HAP-1 (cell line): ENCODE data around the gene E2F6.

Experiments used
- DNase-seq, 2 experiments: peaks; one replicate each; pipeline ENCODE4 v3.0.0-alpha.2; 2016 to 2020; ENCODE audit warnings: low spot score in 2 of 2
- H3K27me3 ChIP-seq: fragments of 250-450 bp; sonication (Bioruptor Pico); 2 replicates; pipeline ENCODE4 v1.5.1; 2020; ENCODE audit warnings: low read depth, mild to moderate bottlenecking, moderate library complexity
- H3K36me3 ChIP-seq: fragments of 250-450 bp; sonication (Bioruptor Pico); replicated peaks from 2 replicates; pipeline ENCODE4 v1.5.1; 2020; ENCODE audit warnings: mild to moderate bottlenecking
- H3K4me1 ChIP-seq: fragments of 250-450 bp; sonication (Bioruptor Pico); 2 replicates; pipeline ENCODE4 v1.5.1; 2020; ENCODE audit warnings: mild to moderate bottlenecking
- H3K4me3 ChIP-seq: fragments of 250-450 bp; sonication (Bioruptor Pico); 2 replicates; pipeline ENCODE4 v1.5.1; 2020; ENCODE audit warnings: mild to moderate bottlenecking, moderate library complexity
- H3K9me3 ChIP-seq: fragments of 250-450 bp; sonication (Bioruptor Pico); 2 replicates; pipeline ENCODE4 v1.5.1; 2020; ENCODE audit warnings: mild to moderate bottlenecking, moderate library complexity
- in situ Hi-C: fragments of 300-500 bp; cut with MboI; formaldehyde crosslinking; loops from 3 replicates; pipeline ENCODE4 v1.14.3; 2020; ENCODE audit warnings: low sequenced_read_pairs, inconsistent platforms, mixed read lengths

Gene E2F6

GRCh38 chr2:11465485-11466306 is at the start of gene E2F6:
TSS of gene E2F6 (minus strand) at chr2:11466161. CDS start at chr2:11465879, 282 bp downstream.
- Histone ChIP-seq H3K9me3 (peaks cover 2% of the 10 kb centered on the region; the same call in 1 of the 2 replicates), H3K4me1 (peaks cover 19% of the 10 kb centered on the region), H3K36me3 (peaks cover 17% of the 10 kb centered on the region), H3K27me3 (no peaks in the 10 kb centered on the region), H3K4me3 (peak within 1 kb of the TSS; percentile 67)
- peak; percentile 88 to 96 for DNase-seq
- in situ Hi-C loops = no loop called here

- H3K9me3 ChIP-seq = no peaks in the 10 kb centered on the region
- in situ Hi-C loops = no loop called here
- no peaks in the 10 kb centered on the region for H3K36me3 ChIP-seq
- DNase-seq = no peak
- no peaks in the 10 kb centered on the region for H3K27me3 ChIP-seq
- no peak overlapping the region for H3K4me3 ChIP-seq
- H3K4me1 ChIP-seq = no peaks in the 10 kb centered on the region
These were observed 49.6 kb upstream of the E2F6 start for GRCh38 chr2:11515490-11515981.

- Histone ChIP-seq H3K4me1 (no peaks in the 10 kb centered on the region), H3K4me3 (no peak overlapping the region), H3K36me3 (no peaks in the 10 kb centered on the region), H3K27me3 (no peaks in the 10 kb centered on the region), H3K9me3 (no peaks in the 10 kb centered on the region)
- in situ Hi-C loops = no loop called here
- no peak for DNase-seq
These were observed 48.9 kb upstream of the E2F6 start for GRCh38 chr2:11514904-11515303.

GRCh38 chr2:11514081-11514730 is 48.2 kb upstream of the E2F6 start:
- in situ Hi-C loops = no loop called here
- Histone ChIP-seq H3K27me3 (no peaks in the 10 kb centered on the region), H3K4me3 (no peak overlapping the region), H3K9me3 (no peaks in the 10 kb centered on the region), H3K4me1 (no peaks in the 10 kb centered on the region), H3K36me3 (no peaks in the 10 kb centered on the region)
- DNase-seq = peak in 1 of 2 experiments; percentile 10

- no peaks in the 10 kb centered on the region for H3K4me1 ChIP-seq
These were observed 47.4 kb upstream of the E2F6 start for GRCh38 chr2:11513319-11513718.

GRCh38 chr2:11512431-11512830 is 46.5 kb upstream of the E2F6 start:
- DNase-seq = no peak
- Histone ChIP-seq H3K4me3 (no peak overlapping the region), H3K36me3 (no peaks in the 10 kb centered on the region), H3K4me1 (no peaks in the 10 kb centered on the region), H3K27me3 (no peaks in the 10 kb centered on the region), H3K9me3 (no peaks in the 10 kb centered on the region)
- in situ Hi-C loops = no loop called here

More at GRCh38 chr2:11513319-11513718, 47.4 kb upstream of the E2F6 start:
- Histone ChIP-seq H3K4me3 (no peak overlapping the region), H3K27me3 (no peaks in the 10 kb centered on the region), H3K9me3 (no peaks in the 10 kb centered on the region), H3K36me3 (no peaks in the 10 kb centered on the region)
- in situ Hi-C loops = no loop called here
- DNase-seq = no peak

GRCh38 chr2:11509657-11510360 is 43.8 kb upstream of the E2F6 start:
- DNase-seq = no peak
- in situ Hi-C loops = no loop called here
- H3K36me3 ChIP-seq = no peaks in the 10 kb centered on the region
- no peaks in the 10 kb centered on the region for H3K27me3 ChIP-seq
- no peak overlapping the region for H3K4me3 ChIP-seq
- H3K4me1 ChIP-seq = no peaks in the 10 kb centered on the region
- H3K9me3 ChIP-seq = no peaks in the 10 kb centered on the region

- no peaks in the 10 kb centered on the region for H3K9me3 ChIP-seq
- no peak overlapping the region for H3K4me3 ChIP-seq
- H3K36me3 ChIP-seq = no peaks in the 10 kb centered on the region
- DNase-seq = no peak
- H3K27me3 ChIP-seq = no peaks in the 10 kb centered on the region
- H3K4me1 ChIP-seq = no peaks in the 10 kb centered on the region
- in situ Hi-C loops = no loop called here
These were observed 42.3 kb upstream of the E2F6 start for GRCh38 chr2:11508279-11508678.

- H3K36me3 ChIP-seq = no peaks in the 10 kb centered on the region
- in situ Hi-C loops = no loop called here
- H3K27me3 ChIP-seq = no peaks in the 10 kb centered on the region
- DNase-seq = no peak
- no peak overlapping the region for H3K4me3 ChIP-seq
- no peaks in the 10 kb centered on the region for H3K4me1 ChIP-seq
- no peaks in the 10 kb centered on the region for H3K9me3 ChIP-seq
These were observed 41.6 kb upstream of the E2F6 start for GRCh38 chr2:11507517-11507916.

GRCh38 chr2:11506611-11506969 is 40.6 kb upstream of the E2F6 start:
- in situ Hi-C loops = no loop called here
- Histone ChIP-seq H3K9me3 (no peaks in the 10 kb centered on the region), H3K36me3 (no peaks in the 10 kb centered on the region), H3K27me3 (no peaks in the 10 kb centered on the region), H3K4me3 (no peak overlapping the region), H3K4me1 (no peaks in the 10 kb centered on the region)
- no peak for DNase-seq

GRCh38 chr2:11505652-11506610 is 40.0 kb upstream of the E2F6 start:
- DNase-seq = no peak
- Histone ChIP-seq H3K36me3 (no peaks in the 10 kb centered on the region), H3K27me3 (no peaks in the 10 kb centered on the region), H3K4me3 (no peak overlapping the region), H3K4me1 (no peaks in the 10 kb centered on the region), H3K9me3 (no peaks in the 10 kb centered on the region)
- in situ Hi-C loops = no loop called here

GRCh38 chr2:11503354-11503927 is 37.5 kb upstream of the E2F6 start:
- Histone ChIP-seq H3K27me3 (no peaks in the 10 kb centered on the region; the same call in 1 of the 2 replicates), H3K9me3 (no peaks in the 10 kb centered on the region), H3K36me3 (no peaks in the 10 kb centered on the region), H3K4me1 (no peaks in the 10 kb centered on the region), H3K4me3 (no peak overlapping the region)
- no peak for DNase-seq
- in situ Hi-C loops = no loop called here
